Measurements from ENCODE around the gene CARS2. TPM values are rescaled to one million over a fixed set of nuclear protein-coding genes. Genes with fewer than 3 reads are reported as not detected.
A peak's percentile ranks its signal among the peaks of the same experiment; 100 is the strongest.

CARS2 gene
- total RNA-seq, 1 donor from 2014 or later = 81.5 TPM

GRCh38 chr13:110719036-110719710, 13.3 kb upstream of the CARS2 start:
- Mint-ChIP-seq H3K27ac (ENCODE audit: unreplicated experiment) (peak overlapping the region; percentile 35), H3K9me3 (no peaks in the 10 kb centered on the region)
- TF ChIP-seq CTCF (conservative IDR thresholded peaks at IDR 0.05) = no peak

GRCh38 chr13:110716247-110716515, 10.3 kb upstream of the CARS2 start:
- Mint-ChIP-seq H3K4me3 (peak overlapping the region; percentile 100), H3K27me3 (ENCODE audit: low read depth) (peaks cover 10% of the 10 kb centered on the region), H3K4me1 (peaks cover 40% of the 10 kb centered on the region), H3K36me3 (ENCODE audit: low read depth) (peaks cover 6% of the 10 kb centered on the region), H3K9me3 (no peaks in the 10 kb centered on the region), H3K27ac (ENCODE audit: unreplicated experiment) (peak overlapping the region; percentile 75)
- no peak for TF ChIP-seq CTCF (conservative IDR thresholded peaks at IDR 0.05)
- no peak for DNase-seq (ENCODE audit: low read depth, low spot score)

More at GRCh38 chr13:110719036-110719710, 13.3 kb upstream of the CARS2 start:
- peak overlapping the region; percentile 41 for H3K4me3 Mint-ChIP-seq
- peaks cover 6% of the 10 kb centered on the region for H3K36me3 Mint-ChIP-seq (ENCODE audit: low read depth)
- H3K4me1 Mint-ChIP-seq = peaks cover 35% of the 10 kb centered on the region
- H3K27me3 Mint-ChIP-seq (ENCODE audit: low read depth) = peaks cover 7% of the 10 kb centered on the region
- DNase-seq (ENCODE audit: low read depth, low spot score) = no peak

- Mint-ChIP-seq H3K4me1 (peaks cover 44% of the 10 kb centered on the region), H3K27ac (ENCODE audit: unreplicated experiment) (peak overlapping the region; percentile 99), H3K9me3 (no peaks in the 10 kb centered on the region), H3K4me3 (peak overlapping the region; percentile 100), H3K36me3 (ENCODE audit: low read depth) (peaks cover 6% of the 10 kb centered on the region), H3K27me3 (ENCODE audit: low read depth) (peaks cover 10% of the 10 kb centered on the region)
- peak; percentile 23 for TF ChIP-seq CTCF (conservative IDR thresholded peaks at IDR 0.05)
- peak; percentile 88 for DNase-seq (ENCODE audit: low read depth, low spot score)
These were observed 9.7 kb upstream of the CARS2 start for GRCh38 chr13:110715395-110716246.

- no peak for TF ChIP-seq CTCF (conservative IDR thresholded peaks at IDR 0.05)
- Mint-ChIP-seq H3K9me3 (no peaks in the 10 kb centered on the region), H3K4me1 (peaks cover 44% of the 10 kb centered on the region), H3K36me3 (ENCODE audit: low read depth) (peaks cover 6% of the 10 kb centered on the region), H3K4me3 (peak overlapping the region; percentile 100), H3K27me3 (ENCODE audit: low read depth) (peaks cover 10% of the 10 kb centered on the region), H3K27ac (ENCODE audit: unreplicated experiment) (peak overlapping the region; percentile 99)
- peak; percentile 37 for DNase-seq (ENCODE audit: low read depth, low spot score)
These were observed 9.0 kb upstream of the CARS2 start for GRCh38 chr13:110714797-110715394.

- H3K4me3 Mint-ChIP-seq = peak overlapping the region; percentile 100
- no peak for TF ChIP-seq CTCF (conservative IDR thresholded peaks at IDR 0.05)
- H3K27ac Mint-ChIP-seq (ENCODE audit: unreplicated experiment) = peak overlapping the region; percentile 87
- peaks cover 40% of the 10 kb centered on the region for H3K4me1 Mint-ChIP-seq
- H3K9me3 Mint-ChIP-seq = no peaks in the 10 kb centered on the region
- peaks cover 10% of the 10 kb centered on the region for H3K27me3 Mint-ChIP-seq (ENCODE audit: low read depth)
- peak; percentile 43 for DNase-seq (ENCODE audit: low read depth, low spot score)
- peaks cover 6% of the 10 kb centered on the region for H3K36me3 Mint-ChIP-seq (ENCODE audit: low read depth)
These were observed 8.3 kb upstream of the CARS2 start for GRCh38 chr13:110713981-110714796.
